GM18502 (cell line): Measurements from ENCODE around the gene MPND.

Source experiments
- ATAC-seq: cut with Tn5 transposase; IDR thresholded peaks from one replicate; pipeline ENCODE4 v1.9.1; 2021; ENCODE audit warnings: mild to moderate bottlenecking; ENCODE audit not compliant: unreplicated experiment, poor library complexity

MPND gene

GRCh38 chr19:4343370-4344307, at the start of gene MPND:
TSS of gene MPND (plus strand) at chr19:4343562. CDS start at chr19:4343594, 32 bp downstream.
- peak; percentile 55 for ATAC-seq

DNA sequence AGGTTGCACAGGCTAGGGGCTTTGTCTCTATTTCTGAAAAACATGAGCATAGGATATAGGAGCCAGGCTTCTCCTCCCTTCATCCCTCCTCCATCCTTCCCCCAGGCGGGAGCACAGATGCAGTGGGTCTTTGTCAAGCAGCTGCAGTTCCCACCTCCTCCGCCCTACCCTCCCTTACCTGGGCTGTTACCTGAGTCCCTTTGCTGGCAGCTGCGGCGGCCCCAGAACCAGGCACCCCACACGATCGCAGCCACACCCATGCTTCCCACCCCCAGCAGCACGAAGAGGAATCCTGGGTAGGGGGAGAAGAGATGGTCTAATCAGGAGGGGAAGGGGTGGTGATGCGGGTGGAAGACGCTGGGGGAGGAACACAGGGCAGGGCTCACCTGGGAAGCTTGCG, 49.0 kb upstream of the MPND start:
- ATAC-seq = no peak

DNA sequence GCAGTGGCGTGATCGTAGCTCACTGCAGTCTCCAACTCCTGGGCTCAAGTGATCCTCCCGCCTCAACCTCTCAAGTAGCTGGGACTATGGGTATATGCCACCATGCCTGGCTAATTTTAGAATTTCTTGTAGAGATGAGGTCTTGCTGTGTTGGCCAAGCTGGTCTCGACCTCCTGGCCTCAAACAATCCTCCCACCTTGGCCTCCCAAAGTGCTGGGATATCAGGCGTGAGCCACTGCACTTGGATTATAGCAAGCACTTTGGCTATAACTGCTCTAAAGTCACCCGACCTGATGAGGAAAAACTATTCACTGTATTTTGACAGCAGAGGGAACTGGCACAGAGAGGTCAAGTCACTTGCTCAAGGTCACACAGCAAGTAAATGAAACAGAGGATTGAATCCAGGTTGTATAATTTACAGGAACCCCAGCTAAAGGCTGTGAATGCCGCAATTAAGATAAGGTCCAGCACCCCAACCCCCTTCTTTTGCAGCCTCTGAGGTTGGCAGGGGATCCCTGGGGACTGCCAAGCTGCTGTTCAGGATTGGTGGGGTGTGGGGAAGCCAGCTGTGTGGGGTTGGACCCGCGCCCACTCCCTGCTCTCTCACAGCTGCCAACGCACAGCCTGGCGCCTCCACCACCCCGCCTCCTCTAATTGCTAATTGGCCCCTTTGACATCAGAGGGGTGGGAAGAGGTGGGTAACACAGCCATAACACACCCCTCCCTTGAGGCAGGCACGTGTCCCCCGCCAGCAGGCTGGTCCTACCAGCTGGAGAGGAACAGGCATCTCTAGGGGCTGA, 47.2 kb upstream of the MPND start:
- no peak for ATAC-seq

- ATAC-seq = no peak
Measured at GRCh38 chr19:4297901-4298809, 45.2 kb upstream of the MPND start.

DNA sequence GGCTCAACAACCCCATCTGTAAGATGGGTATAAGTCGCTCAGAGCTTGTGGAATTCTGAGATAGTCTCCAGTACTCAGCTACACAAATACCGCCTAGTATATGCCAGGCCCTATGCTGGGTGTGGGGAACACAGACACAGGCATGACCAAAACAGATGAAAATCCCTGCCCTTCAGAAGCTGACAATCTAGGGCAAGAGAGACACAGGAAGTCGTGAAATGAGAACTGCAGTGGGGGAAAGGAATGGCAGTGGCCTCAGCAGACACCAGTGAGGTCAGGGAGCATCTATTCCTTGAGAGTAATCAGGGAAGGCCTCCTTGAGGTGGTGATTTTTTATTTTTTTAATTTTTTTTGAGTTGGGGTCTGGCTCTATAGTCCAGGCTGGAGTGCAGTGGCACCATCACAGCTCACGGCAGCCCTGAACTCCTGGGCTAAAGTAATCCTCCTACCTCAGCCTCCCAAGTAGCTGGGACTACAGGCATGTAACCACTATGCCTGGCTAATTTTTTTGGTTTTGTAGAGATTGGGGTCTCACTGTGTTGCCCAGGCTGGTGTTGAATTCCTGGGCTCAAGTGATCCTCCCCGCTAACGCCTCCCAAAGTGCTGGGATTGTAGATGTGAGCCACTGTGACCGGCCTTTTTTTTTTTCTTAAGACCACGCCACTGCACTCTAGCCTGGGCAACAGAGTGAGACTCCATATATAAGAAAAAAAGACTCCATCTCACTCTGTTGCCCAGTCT, 44.4 kb upstream of the MPND start:
- no peak for ATAC-seq

- no peak for ATAC-seq
Measured at GRCh38 chr19:4300589-4300988, 42.8 kb upstream of the MPND start.

GRCh38 chr19:4301590-4302242, 41.6 kb upstream of the MPND start:
- ATAC-seq = no peak

GRCh38 chr19:4302243-4302640, 41.1 kb upstream of the MPND start, which contains the start of gene TMIGD2:
TSS of gene TMIGD2 (minus strand) at chr19:4302389. CDS start at chr19:4302385, 4 bp downstream.
- no peak for ATAC-seq

GRCh38 chr19:4303819-4304537, 39.4 kb upstream of the MPND start:
- ATAC-seq = no peak

GRCh38 chr19:4304538-4305256, 38.7 kb upstream of the MPND start, which contains the start of gene FSD1:
TSS of gene FSD1 (plus strand) at chr19:4304598. CDS start at chr19:4304747, 149 bp downstream.
- ATAC-seq = no peak

GRCh38 chr19:4305257-4305612, 38.1 kb upstream of the MPND start:
- ATAC-seq = no peak

DNA sequence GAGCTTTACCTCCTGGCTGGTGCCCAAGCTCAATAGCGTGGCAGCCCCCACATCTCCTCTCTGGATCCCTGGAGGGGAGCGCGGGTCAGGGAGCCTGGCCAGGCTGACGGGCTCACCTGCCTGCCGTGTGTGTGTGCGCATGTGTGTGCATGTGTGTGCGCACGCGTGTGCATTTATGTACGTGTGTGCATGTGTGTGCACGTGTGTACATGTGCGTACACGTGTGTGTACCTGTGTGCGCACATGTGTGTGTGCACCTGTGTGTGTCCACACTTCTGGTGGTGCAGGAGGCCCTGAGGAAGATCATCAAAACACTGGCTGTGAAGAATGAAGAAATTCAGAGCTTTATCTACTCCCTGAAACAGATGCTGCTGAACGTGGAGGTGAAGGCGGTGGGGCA, 37.7 kb upstream of the MPND start:
- no peak for ATAC-seq

- no peak for ATAC-seq
Measured at GRCh38 chr19:4310247-4311121, 32.9 kb upstream of the MPND start.

- no peak for ATAC-seq
Measured at GRCh38 chr19:4313847-4314490, 29.4 kb upstream of the MPND start.

GRCh38 chr19:4316956-4317355, 26.4 kb upstream of the MPND start:
- no peak for ATAC-seq

- ATAC-seq = no peak
Measured at GRCh38 chr19:4318460-4318859, 24.9 kb upstream of the MPND start.
